ENCODE results near the gene NINJ2.
"Not testable (repeated sequence)": the region's sequence is repeated elsewhere in the genome, so short reads cannot be mapped to it uniquely, and the experiment has no call there.

The NINJ2 gene

GRCh38 chr12:669576-669945 lies 6.3 kb upstream of the NINJ2 start:
- no peak for DNase-seq

GRCh38 chr12:668090-668481 lies 4.8 kb upstream of the NINJ2 start:
- DNase-seq, result no peak

- peak; percentile 48 to 53 for DNase-seq
These were observed 3.6 kb upstream of the NINJ2 start for GRCh38 chr12:666766-667308.

- DNase-seq, result no peak
These were observed 2.8 kb upstream of the NINJ2 start for GRCh38 chr12:666066-666465.

- no peak for DNase-seq
These were observed 1.5 kb upstream of the NINJ2 start for GRCh38 chr12:664779-665092.

- DNase-seq, result no peak
These were observed 982 bp upstream of the NINJ2 start for GRCh38 chr12:664075-664778.

- DNase-seq, result no peak
These were observed 516 bp downstream of the NINJ2 start for GRCh38 chr12:662566-663292.

GRCh38 chr12:661720-662486 lies 1.3 kb downstream of the NINJ2 start:
- no peak for DNase-seq

- DNase-seq, result no peak
These were observed 4.1 kb downstream of the NINJ2 start for GRCh38 chr12:659090-659683.

GRCh38 chr12:650983-651382 lies 12.3 kb downstream of the NINJ2 start:
- DNase-seq, result no peak

GRCh38 chr12:647385-648085 lies 15.7 kb downstream of the NINJ2 start:
- no peak for DNase-seq

GRCh38 chr12:646442-647384 lies 16.5 kb downstream of the NINJ2 start:
- DNase-seq, result no peak

GRCh38 chr12:645563-646071 lies 17.6 kb downstream of the NINJ2 start:
- no peak for DNase-seq

- no peak for DNase-seq
These were observed 18.3 kb downstream of the NINJ2 start for GRCh38 chr12:644818-645552.

- no peak for DNase-seq
These were observed 19.0 kb downstream of the NINJ2 start for GRCh38 chr12:644303-644639.

- DNase-seq, result peak in 1 of 2 experiments; percentile 54
These were observed 19.6 kb downstream of the NINJ2 start for GRCh38 chr12:643475-644302.

- peak; percentile 74 to 79 for DNase-seq
These were observed 20.4 kb downstream of the NINJ2 start for GRCh38 chr12:642633-643474.

- not testable (repeated sequence) for DNase-seq
These were observed 21.9 kb downstream of the NINJ2 start for GRCh38 chr12:641321-641720.

GRCh38 chr12:640773-641172 lies 22.5 kb downstream of the NINJ2 start:
- DNase-seq, result no peak

Measured in activated CD4-positive, alpha-beta T cell treated with anti-CD3 and anti-CD28 coated beads, Interleukin-2, amount 50 U/mL, for 48 hours (primary cell).